ENCODE results near the gene STX16.

Gene STX16

GRCh38 chr20:58604128-58604881, 46.8 kb upstream of the STX16 start:
- Histone ChIP-seq H3K27me3 (ENCODE audit: insufficient read depth, low read length) (0 out of 2 replicates have a peak, but pooled peaks cover 9% of the 10 kb centered on the region), H3K4me2 (ENCODE audit: low read length) (no peak overlapping the region), H3K9me2 (ENCODE audit: low read depth, low read length) (no peaks in the 10 kb centered on the region), H3K4me1 (ENCODE audit: insufficient read depth, low read length, severe bottlenecking) (no peaks in the 10 kb centered on the region), H3K4me3 (ENCODE audit: low read depth, low read length, poor library complexity, severe bottlenecking) (no peak overlapping the region), H4K20me1 (ENCODE audit: insufficient read depth, low read length) (no peaks in the 10 kb centered on the region), H2AFZ (ENCODE audit: low read length) (no peak overlapping the region), H3K36me3 (ENCODE audit: insufficient read depth, low read length) (no peaks in the 10 kb centered on the region), H3K9ac (ENCODE audit: low read length) (no peak overlapping the region), H3K9me3 (ENCODE audit: low read length) (no peaks in the 10 kb centered on the region), H3F3A (ENCODE audit: insufficient read depth, low read length) (no peaks in the 10 kb centered on the region), H3K27ac (ENCODE audit: low read depth, low read length, poor library complexity, severe bottlenecking) (no peak overlapping the region), H3K79me2 (ENCODE audit: insufficient read depth, low read length) (no peaks in the 10 kb centered on the region)
- TF ChIP-seq CTCF (IDR thresholded peaks at IDR 0.05; ENCODE audit: low read length) (no peak), EZH2 (IDR thresholded peaks at IDR 0.05; ENCODE audit: borderline replicate concordance, low read length) (no peak)

GRCh38 chr20:58605292-58606065, 45.6 kb upstream of the STX16 start:
- Histone ChIP-seq H3K9ac (ENCODE audit: low read length) (no peak overlapping the region), H3K27me3 (ENCODE audit: insufficient read depth, low read length) (0 out of 2 replicates have a peak, but pooled peaks cover 9% of the 10 kb centered on the region), H3K4me2 (ENCODE audit: low read length) (no peak overlapping the region), H3K27ac (ENCODE audit: low read depth, low read length, poor library complexity, severe bottlenecking) (no peak overlapping the region), H3K4me1 (ENCODE audit: insufficient read depth, low read length, severe bottlenecking) (no peaks in the 10 kb centered on the region), H3F3A (ENCODE audit: insufficient read depth, low read length) (no peaks in the 10 kb centered on the region), H3K79me2 (ENCODE audit: insufficient read depth, low read length) (no peaks in the 10 kb centered on the region), H3K36me3 (ENCODE audit: insufficient read depth, low read length) (no peaks in the 10 kb centered on the region), H3K9me2 (ENCODE audit: low read depth, low read length) (no peaks in the 10 kb centered on the region), H3K9me3 (ENCODE audit: low read length) (no peaks in the 10 kb centered on the region), H4K20me1 (ENCODE audit: insufficient read depth, low read length) (no peaks in the 10 kb centered on the region), H2AFZ (ENCODE audit: low read length) (no peak overlapping the region), H3K4me3 (ENCODE audit: low read depth, low read length, poor library complexity, severe bottlenecking) (no peak overlapping the region)
- TF ChIP-seq EZH2 (IDR thresholded peaks at IDR 0.05; ENCODE audit: borderline replicate concordance, low read length) (no peak), CTCF (IDR thresholded peaks at IDR 0.05; ENCODE audit: low read length) (no peak)

- no peak overlapping the region for H3K4me3 ChIP-seq (ENCODE audit: low read depth, low read length, poor library complexity, severe bottlenecking)
- H3F3A ChIP-seq (ENCODE audit: insufficient read depth, low read length): no peaks in the 10 kb centered on the region
- H3K79me2 ChIP-seq (ENCODE audit: insufficient read depth, low read length): no peaks in the 10 kb centered on the region
- H3K36me3 ChIP-seq (ENCODE audit: insufficient read depth, low read length): no peaks in the 10 kb centered on the region
- H3K9me2 ChIP-seq (ENCODE audit: low read depth, low read length): no peaks in the 10 kb centered on the region
- no peak overlapping the region for H3K9ac ChIP-seq (ENCODE audit: low read length)
- H2AFZ ChIP-seq (ENCODE audit: low read length): no peak overlapping the region
- H3K4me1 ChIP-seq (ENCODE audit: insufficient read depth, low read length, severe bottlenecking): no peaks in the 10 kb centered on the region
- 0 out of 2 replicates have a peak, but pooled peaks cover 9% of the 10 kb centered on the region for H3K27me3 ChIP-seq (ENCODE audit: insufficient read depth, low read length)
- TF ChIP-seq CTCF (IDR thresholded peaks at IDR 0.05; ENCODE audit: low read length) (no peak), EZH2 (IDR thresholded peaks at IDR 0.05; ENCODE audit: borderline replicate concordance, low read length) (no peak)
- no peaks in the 10 kb centered on the region for H4K20me1 ChIP-seq (ENCODE audit: insufficient read depth, low read length)
- H3K27ac ChIP-seq (ENCODE audit: low read depth, low read length, poor library complexity, severe bottlenecking): no peak overlapping the region
- no peaks in the 10 kb centered on the region for H3K9me3 ChIP-seq (ENCODE audit: low read length)
- H3K4me2 ChIP-seq (ENCODE audit: low read length): no peak overlapping the region
Observed at GRCh38 chr20:58606184-58606583, 44.9 kb upstream of the STX16 start.
